ENCODE results near the gene ATG14.
A peak's percentile ranks its signal among the peaks of the same experiment; 100 is the strongest.

The ATG14 gene

DNA sequence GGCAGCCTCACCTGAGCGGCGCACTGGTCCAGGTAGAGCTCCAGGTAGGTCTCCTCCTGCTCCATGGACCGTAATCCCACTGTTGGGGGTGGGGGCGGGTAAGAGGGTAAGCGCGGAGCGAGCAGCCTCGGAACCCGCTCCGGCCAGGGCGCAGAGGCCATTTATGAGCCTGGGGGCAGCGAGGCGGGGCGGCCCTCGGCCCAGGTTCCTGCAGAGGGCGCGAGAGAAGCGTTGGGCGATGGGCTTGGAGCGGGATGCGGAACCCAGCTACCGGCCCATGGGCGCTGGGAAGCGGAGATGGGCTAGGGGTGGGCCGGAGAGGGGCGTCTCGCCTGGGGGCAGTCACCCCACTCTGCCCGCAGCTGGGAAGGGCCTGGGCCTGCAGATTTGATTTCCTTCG lies 28.8 kb upstream of the ATG14 start, which contains the start of gene TBPL2:
Gene TBPL2 (minus strand): TSS at position 232 of the 400 bp plus-strand sequence. CDS start 167 bp downstream, at position 65.
- Histone ChIP-seq H3K9ac (ENCODE audit: insufficient read length) (no peak within 1 kb of the TSS), H3K4me3 (no peak within 1 kb of the TSS), H3K27ac (no peak within 1 kb of the TSS), H3K9me3 (ENCODE audit: low read depth, low read length) (no peaks in the 10 kb centered on the region), H3K36me3 (ENCODE audit: insufficient read depth, low read length) (no peaks in the 10 kb centered on the region)
- no peak for DNase-seq (ENCODE audit: low read depth, low spot score)
- TF ChIP-seq FOXP2 (optimal IDR thresholded peaks at IDR 0.05; ENCODE audit: control extremely low read depth, extremely low read length, insufficient read depth) (no peak), POLR2AphosphoS5 (IDR thresholded peaks at IDR 0.05; ENCODE audit: borderline replicate concordance, low read depth, low read length) (no peak), EZH2 (IDR thresholded peaks at IDR 0.05) (no peak)

DNA sequence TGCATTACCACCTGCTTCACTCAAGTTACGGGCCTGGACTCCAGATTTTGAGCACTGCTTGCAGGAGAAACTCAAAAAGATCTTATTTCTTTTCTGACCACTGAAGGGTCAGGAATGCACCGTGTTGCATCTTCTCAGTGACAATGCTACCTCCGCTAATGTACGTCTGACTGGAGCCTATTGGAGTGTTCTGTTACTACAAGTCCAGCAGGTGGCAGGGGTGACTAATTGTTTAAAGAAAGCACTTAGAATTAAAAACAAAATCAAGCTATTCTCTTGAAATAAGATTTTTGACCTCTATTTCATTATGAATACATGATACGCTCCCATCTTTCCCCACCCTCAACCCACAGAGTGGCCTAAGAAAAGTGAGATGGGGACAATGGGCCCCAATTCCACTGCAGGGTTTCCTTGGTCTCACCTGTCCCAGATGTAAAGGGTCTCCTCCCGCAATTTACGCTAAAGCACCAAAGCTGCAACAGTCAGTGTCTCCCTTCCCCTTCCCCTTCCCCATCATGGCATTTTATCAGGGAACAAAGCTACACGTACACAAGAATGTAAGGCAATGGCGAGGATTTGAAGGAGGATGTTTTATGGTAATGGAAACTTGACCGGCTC lies 26.5 kb upstream of the ATG14 start:
- Histone ChIP-seq H3K4me3 (no peak overlapping the region), H3K9ac (ENCODE audit: insufficient read length) (no peak overlapping the region), H3K27ac (0 out of 2 replicates have a peak overlapping the region, but pooled peaks have one; percentile 2), H3K36me3 (ENCODE audit: insufficient read depth, low read length) (no peaks in the 10 kb centered on the region), H3K9me3 (ENCODE audit: low read depth, low read length) (no peaks in the 10 kb centered on the region)
- peak; percentile 52 for DNase-seq (ENCODE audit: low read depth, low spot score)
- TF ChIP-seq EZH2 (IDR thresholded peaks at IDR 0.05) (no peak), FOXP2 (optimal IDR thresholded peaks at IDR 0.05; ENCODE audit: control extremely low read depth, extremely low read length, insufficient read depth) (no peak), POLR2AphosphoS5 (IDR thresholded peaks at IDR 0.05; ENCODE audit: borderline replicate concordance, low read depth, low read length) (no peak)

DNA sequence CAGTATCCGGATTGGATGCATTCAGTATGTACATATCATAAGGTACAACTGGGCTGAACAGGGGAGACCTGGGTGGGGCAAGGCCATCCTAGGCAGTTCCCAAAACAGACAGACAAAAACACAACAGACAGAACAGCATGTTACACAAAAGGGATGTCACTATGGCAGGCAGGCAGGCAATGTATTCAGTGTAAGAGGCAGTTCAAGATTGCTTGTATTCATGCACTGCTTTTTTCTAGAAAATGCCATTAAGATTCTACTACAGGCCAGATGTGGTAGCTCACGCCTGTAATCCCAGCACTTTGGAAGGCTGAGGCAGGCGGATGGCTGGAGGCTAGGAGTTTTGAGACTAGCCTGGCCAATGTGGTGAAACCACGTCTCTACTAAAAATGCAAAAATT lies 25.3 kb upstream of the ATG14 start:
- TF ChIP-seq FOXP2 (optimal IDR thresholded peaks at IDR 0.05; ENCODE audit: control extremely low read depth, extremely low read length, insufficient read depth) (no peak), EZH2 (IDR thresholded peaks at IDR 0.05) (no peak), POLR2AphosphoS5 (IDR thresholded peaks at IDR 0.05; ENCODE audit: borderline replicate concordance, low read depth, low read length) (no peak)
- Histone ChIP-seq H3K9ac (ENCODE audit: insufficient read length) (peak overlapping the region; percentile 28), H3K36me3 (ENCODE audit: insufficient read depth, low read length) (no peaks in the 10 kb centered on the region), H3K9me3 (ENCODE audit: low read depth, low read length) (no peaks in the 10 kb centered on the region), H3K27ac (0 out of 2 replicates have a peak overlapping the region, but pooled peaks have one; percentile 19), H3K4me3 (no peak overlapping the region)
- no peak for DNase-seq (ENCODE audit: low read depth, low spot score)

DNA sequence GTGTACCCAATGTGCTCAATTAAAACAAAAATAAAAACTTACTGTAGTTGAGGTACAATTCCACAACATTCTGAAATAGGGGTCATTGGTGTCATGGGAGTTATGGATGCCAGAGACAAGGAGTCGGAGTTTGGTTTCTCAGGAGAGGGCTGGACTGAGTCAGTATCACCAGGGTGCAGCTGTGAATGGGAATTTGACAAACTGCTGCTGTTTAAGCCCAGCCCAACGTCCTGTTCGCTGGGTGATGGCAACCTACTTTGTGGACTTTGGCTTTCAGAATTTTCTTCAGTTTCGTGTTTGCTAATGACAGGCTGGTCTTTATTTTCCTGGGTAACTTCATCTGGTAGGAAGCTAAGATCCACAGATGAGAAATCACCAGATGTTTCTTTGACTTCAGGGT lies 24.9 kb upstream of the ATG14 start:
- 0 out of 2 replicates have a peak overlapping the region, but pooled peaks have one; percentile 19 for H3K27ac ChIP-seq

DNA sequence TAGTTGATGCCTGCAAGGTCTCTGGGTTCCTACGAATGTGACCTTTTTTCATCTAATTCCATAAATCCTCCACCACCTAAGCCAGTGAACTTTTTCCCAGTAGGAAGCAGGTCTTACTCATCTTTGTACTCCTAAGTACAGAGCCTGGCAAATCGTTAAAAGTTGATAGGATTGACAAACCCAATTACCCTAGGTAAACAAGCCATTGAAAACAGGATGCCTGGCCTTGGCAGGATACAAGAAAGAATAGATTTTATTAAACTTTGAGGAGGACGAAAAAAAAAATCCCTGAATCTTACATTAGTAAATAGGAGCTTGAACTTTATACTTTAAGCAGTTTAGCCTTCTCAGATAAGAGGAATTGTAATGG lies 23.2 kb upstream of the ATG14 start:
- H3K36me3 ChIP-seq (ENCODE audit: insufficient read depth, low read length) = no peaks in the 10 kb centered on the region
- no peak overlapping the region for H3K9ac ChIP-seq (ENCODE audit: insufficient read length)
- no peak for DNase-seq (ENCODE audit: low read depth, low spot score)
- H3K9me3 ChIP-seq (ENCODE audit: low read depth, low read length) = no peaks in the 10 kb centered on the region
- no peak overlapping the region for H3K27ac ChIP-seq
- no peak overlapping the region for H3K4me3 ChIP-seq
- TF ChIP-seq FOXP2 (optimal IDR thresholded peaks at IDR 0.05; ENCODE audit: control extremely low read depth, extremely low read length, insufficient read depth) (no peak), POLR2AphosphoS5 (IDR thresholded peaks at IDR 0.05; ENCODE audit: borderline replicate concordance, low read depth, low read length) (no peak), EZH2 (IDR thresholded peaks at IDR 0.05) (no peak)

More for the DNA sequence above, 24.9 kb upstream of the ATG14 start:
- Histone ChIP-seq H3K9ac (ENCODE audit: insufficient read length) (peak overlapping the region; percentile 28), H3K36me3 (ENCODE audit: insufficient read depth, low read length) (no peaks in the 10 kb centered on the region), H3K4me3 (no peak overlapping the region), H3K9me3 (ENCODE audit: low read depth, low read length) (no peaks in the 10 kb centered on the region)
- TF ChIP-seq POLR2AphosphoS5 (IDR thresholded peaks at IDR 0.05; ENCODE audit: borderline replicate concordance, low read depth, low read length) = no peak
- no peak for TF ChIP-seq EZH2 (IDR thresholded peaks at IDR 0.05)
- no peak for TF ChIP-seq FOXP2 (optimal IDR thresholded peaks at IDR 0.05; ENCODE audit: control extremely low read depth, extremely low read length, insufficient read depth)
- no peak for DNase-seq (ENCODE audit: low read depth, low spot score)

DNA sequence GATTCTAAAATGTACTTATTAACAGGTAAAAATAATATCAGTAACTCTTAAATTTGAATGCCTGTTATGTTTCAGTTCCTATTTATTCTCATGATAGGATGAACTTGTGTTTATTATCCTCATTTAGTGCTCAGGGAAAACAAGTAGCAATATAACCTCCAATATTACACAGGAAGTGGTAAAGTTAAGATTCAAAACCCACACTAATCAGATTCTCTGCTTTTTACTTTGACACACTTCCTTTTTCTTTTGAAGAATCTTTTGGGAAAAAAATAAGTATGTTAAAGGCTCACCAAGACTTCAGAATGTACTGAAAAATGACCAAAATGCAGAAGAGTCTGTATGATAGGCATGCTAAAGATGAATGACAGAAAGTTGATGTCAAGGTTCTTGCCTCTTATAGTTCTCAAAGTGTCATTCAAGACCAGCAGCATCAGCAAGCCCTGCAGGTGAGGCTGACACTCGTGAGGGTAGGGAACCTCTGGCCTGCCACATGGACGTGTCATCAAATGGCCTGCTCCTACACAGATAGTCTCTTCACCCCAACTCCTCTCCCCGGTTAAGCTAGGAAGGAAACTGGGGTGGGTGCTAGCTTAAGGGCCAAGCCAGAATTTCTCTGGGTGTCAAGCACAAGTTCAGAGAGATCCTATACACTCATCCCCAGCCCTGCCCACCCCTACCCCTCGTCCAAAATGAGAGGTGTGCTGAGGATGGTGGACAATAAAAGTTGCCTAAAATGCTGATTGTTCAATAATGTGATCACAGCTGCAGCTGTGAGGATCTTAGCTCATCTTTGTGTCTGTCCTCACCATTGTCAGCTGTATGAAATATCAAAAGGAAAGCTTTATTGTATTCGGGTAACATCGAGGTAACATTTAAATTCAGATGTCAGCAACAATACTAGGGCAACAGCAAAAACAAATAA lies 22.5 kb upstream of the ATG14 start:
- DNase-seq (ENCODE audit: low read depth, low spot score) = no peak
- Histone ChIP-seq H3K27ac (no peak overlapping the region), H3K9me3 (ENCODE audit: low read depth, low read length) (no peaks in the 10 kb centered on the region), H3K4me3 (no peak overlapping the region), H3K36me3 (ENCODE audit: insufficient read depth, low read length) (no peaks in the 10 kb centered on the region), H3K9ac (ENCODE audit: insufficient read length) (no peak overlapping the region)
- TF ChIP-seq POLR2AphosphoS5 (IDR thresholded peaks at IDR 0.05; ENCODE audit: borderline replicate concordance, low read depth, low read length) = no peak
- no peak for TF ChIP-seq EZH2 (IDR thresholded peaks at IDR 0.05)
- TF ChIP-seq FOXP2 (optimal IDR thresholded peaks at IDR 0.05; ENCODE audit: control extremely low read depth, extremely low read length, insufficient read depth) = no peak

DNA sequence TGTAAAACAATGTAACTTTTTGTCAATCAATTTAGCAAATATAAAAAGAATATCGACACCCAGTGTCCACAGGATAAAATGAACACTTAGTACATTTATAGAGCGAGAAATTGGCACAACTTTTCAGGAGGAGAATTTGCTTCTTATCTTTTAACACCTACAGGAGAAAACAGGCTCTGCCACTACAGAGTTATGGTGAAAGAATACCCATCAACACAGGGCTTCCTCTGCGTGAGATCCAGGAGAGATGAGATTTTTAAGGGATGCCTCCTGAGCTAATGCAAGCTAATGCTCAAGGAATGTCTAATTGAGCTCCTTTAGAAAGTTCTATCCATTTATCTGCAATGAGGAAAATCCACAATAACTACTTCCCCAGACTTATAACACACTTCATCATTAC lies 21.0 kb upstream of the ATG14 start:
- DNase-seq (ENCODE audit: low read depth, low spot score) = no peak
- no peaks in the 10 kb centered on the region for H3K9me3 ChIP-seq (ENCODE audit: low read depth, low read length)
- no peaks in the 10 kb centered on the region for H3K36me3 ChIP-seq (ENCODE audit: insufficient read depth, low read length)
- TF ChIP-seq POLR2AphosphoS5 (IDR thresholded peaks at IDR 0.05; ENCODE audit: borderline replicate concordance, low read depth, low read length) (no peak), FOXP2 (optimal IDR thresholded peaks at IDR 0.05; ENCODE audit: control extremely low read depth, extremely low read length, insufficient read depth) (no peak), EZH2 (IDR thresholded peaks at IDR 0.05) (no peak)
- no peak overlapping the region for H3K27ac ChIP-seq
- no peak overlapping the region for H3K4me3 ChIP-seq
- no peak overlapping the region for H3K9ac ChIP-seq (ENCODE audit: insufficient read length)

DNA sequence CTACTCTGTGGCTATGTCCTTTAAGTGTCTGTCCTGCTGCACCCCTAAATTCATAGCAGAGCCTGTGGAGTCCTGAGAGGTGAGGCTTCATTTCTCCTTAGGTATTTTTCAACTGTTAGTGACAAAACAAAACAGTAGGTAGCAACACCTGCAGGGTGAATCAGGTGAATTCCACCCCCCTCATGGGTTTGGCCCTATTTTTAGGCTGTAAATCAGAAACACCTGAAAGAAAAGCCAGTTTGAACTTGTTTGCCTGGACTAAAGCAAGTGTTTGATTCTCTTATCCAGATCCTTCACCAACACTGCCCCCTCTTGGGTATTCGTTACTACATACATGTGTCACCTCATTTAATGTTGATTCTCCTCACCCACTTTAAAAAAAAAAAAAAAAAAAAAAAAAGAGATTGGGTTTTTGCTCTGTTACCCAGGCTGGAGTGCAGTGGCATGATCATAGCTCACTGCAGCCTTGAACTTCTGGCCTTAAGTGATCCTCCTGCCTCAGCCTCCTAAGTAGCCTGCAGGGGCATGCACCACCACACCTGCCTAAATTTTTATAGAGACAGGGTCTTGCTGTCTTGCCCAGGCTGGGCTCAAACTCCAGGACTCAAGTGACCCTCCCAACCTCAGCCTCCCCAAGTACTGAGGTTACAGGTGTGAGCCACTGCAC lies 18.5 kb upstream of the ATG14 start:
- DNase-seq (ENCODE audit: low read depth, low spot score) = peak; percentile 45
- TF ChIP-seq POLR2AphosphoS5 (IDR thresholded peaks at IDR 0.05; ENCODE audit: borderline replicate concordance, low read depth, low read length) = no peak

More for the DNA sequence above, 18.5 kb upstream of the ATG14 start:
- no peaks in the 10 kb centered on the region for H3K36me3 ChIP-seq (ENCODE audit: insufficient read depth, low read length)
- H3K27ac ChIP-seq = no peak overlapping the region
- H3K9me3 ChIP-seq (ENCODE audit: low read depth, low read length) = no peaks in the 10 kb centered on the region
- H3K9ac ChIP-seq (ENCODE audit: insufficient read length) = no peak overlapping the region
- no peak overlapping the region for H3K4me3 ChIP-seq
